8988T (cell line): ENCODE data around the gene SOX10.

ENCODE experiments used
- DNase-seq: peaks from one replicate; pipeline ENCODE4 v3.0.0; 2011

The SOX10 gene

GRCh38 chr22:38016182-38017151, 32.1 kb upstream of the SOX10 start:
- DNase-seq = no peak

GRCh38 chr22:38014083-38014482, 29.7 kb upstream of the SOX10 start:
- DNase-seq = no peak

GRCh38 chr22:38012604-38013072, 28.3 kb upstream of the SOX10 start:
- no peak for DNase-seq

GRCh38 chr22:38009000-38009806, 24.8 kb upstream of the SOX10 start:
- no peak for DNase-seq

- no peak for DNase-seq
Measured at GRCh38 chr22:38007330-38007902, 23.1 kb upstream of the SOX10 start.

DNA sequence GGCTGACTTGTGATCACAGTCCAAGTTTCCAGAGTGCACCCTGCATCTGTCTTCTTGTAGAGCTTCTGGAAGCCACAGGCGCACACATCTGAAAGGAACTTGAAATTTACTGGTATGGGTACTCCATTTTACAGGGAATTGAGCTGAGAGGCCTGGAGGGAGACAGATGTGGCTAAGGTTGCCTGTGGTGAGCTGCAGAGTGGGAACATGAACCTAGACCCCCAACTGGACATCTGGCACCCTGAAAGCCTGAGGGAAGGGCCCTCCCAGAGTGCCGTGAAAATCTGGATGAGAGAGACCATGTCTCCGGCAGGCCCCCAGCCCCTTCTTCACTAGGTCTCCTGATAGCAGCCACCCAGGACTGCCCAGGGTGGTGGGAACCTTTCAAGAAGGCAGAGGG, 22.6 kb upstream of the SOX10 start:
- no peak for DNase-seq

- no peak for DNase-seq
Measured at GRCh38 chr22:38005943-38006342, 21.6 kb upstream of the SOX10 start.

- DNase-seq = no peak
Measured at GRCh38 chr22:37999640-38000272, 15.4 kb upstream of the SOX10 start.

- DNase-seq = no peak
Measured at GRCh38 chr22:37999236-37999635, 14.9 kb upstream of the SOX10 start.

GRCh38 chr22:37998543-37998942, 14.2 kb upstream of the SOX10 start:
- DNase-seq = no peak

DNA sequence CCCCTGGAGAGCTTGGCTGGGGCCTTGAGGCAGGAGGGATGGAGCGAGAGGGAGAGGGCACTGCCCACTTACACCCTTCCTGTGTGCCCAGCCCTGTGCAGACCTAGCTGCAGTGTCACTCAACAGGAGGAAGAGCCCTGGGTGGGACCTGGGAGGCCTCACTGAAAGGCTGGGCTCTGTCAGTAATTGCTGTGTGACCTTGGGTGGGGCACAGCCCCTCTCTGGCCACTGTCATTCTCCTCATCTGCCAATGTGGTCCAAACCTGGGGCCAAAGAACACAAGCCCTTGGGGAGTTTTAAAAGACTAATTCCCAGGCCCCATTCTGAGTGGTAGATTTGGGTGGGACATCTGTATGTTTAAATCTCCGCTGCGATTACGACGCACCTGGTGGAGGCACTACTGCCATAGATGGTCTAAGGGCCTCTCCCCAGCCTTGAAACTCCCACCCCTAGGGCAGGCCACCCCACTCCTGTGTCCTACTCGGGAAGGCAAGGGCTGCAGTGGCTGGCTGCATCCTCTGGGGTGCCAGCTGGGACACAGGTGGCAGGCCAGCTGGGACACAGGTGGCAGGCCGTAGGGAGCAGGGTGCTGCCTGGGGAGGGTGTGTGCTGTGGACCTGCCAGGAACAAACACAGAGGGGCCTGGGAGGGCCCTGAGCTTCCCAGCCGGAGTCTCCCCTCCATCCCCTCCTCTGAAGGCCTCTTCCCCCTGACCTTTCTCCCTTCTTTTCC, 12.3 kb upstream of the SOX10 start:
- DNase-seq = peak; percentile 37

- no peak for DNase-seq
Measured at GRCh38 chr22:37996079-37996478, 11.7 kb upstream of the SOX10 start.

DNA sequence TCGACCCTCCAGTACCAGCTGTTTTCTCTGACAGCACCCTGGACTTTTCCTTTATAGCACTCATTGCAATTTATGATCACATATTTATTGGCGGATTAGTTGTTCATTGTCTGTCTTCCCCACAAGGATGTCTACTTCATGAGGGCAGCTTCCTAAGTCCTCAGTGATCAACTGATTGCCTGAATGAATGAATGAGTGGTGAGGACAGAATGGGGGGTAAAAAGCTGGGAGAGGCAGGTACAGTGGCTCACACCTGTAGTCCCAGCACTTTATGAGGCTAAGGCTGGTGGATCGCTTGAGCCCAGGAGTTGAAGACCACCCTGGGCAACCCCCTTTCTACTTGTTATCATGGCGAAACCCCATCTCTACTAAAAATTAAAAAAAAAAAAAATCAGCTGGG, 11.1 kb upstream of the SOX10 start:
- DNase-seq = no peak

DNA sequence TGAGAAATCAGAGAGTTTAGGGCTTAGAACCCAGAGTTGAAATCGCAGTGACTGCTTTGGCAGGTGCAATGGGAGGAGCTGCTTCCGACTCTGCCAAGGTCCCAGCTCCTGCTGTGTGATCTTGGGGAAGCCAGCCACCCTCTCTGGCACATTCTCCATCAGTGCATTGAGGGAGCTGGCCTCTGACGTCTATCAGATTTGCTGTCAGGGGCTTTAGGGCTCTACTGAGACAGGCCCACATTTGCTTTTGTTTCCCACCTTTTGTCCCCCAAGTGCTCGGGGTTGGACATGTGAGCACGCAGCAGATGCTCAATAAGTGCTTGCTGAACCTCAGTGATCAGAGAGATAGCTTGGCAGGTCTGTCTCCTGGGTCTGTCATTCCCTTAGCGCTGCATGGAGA, 10.6 kb upstream of the SOX10 start:
- DNase-seq = no peak

DNA sequence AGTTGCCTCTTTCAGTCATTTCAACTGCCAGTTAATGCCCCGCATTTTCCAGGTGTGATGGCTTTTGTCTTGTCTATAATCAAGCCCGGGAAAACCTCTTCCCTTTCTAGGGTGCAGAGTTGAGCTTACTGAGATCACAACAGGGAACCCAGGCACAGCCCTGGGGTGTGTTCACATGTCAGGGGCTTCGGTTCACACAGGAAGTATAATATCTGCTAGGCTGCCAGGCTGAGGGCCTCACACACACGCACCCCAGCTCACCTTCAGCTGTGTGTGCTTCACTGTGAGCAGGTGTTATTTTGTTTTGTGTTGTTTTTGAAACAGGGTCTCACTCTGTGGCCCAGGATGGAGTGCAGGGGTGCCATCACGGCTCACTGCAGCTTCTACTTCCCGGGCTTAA, 9.7 kb upstream of the SOX10 start:
- no peak for DNase-seq

DNA sequence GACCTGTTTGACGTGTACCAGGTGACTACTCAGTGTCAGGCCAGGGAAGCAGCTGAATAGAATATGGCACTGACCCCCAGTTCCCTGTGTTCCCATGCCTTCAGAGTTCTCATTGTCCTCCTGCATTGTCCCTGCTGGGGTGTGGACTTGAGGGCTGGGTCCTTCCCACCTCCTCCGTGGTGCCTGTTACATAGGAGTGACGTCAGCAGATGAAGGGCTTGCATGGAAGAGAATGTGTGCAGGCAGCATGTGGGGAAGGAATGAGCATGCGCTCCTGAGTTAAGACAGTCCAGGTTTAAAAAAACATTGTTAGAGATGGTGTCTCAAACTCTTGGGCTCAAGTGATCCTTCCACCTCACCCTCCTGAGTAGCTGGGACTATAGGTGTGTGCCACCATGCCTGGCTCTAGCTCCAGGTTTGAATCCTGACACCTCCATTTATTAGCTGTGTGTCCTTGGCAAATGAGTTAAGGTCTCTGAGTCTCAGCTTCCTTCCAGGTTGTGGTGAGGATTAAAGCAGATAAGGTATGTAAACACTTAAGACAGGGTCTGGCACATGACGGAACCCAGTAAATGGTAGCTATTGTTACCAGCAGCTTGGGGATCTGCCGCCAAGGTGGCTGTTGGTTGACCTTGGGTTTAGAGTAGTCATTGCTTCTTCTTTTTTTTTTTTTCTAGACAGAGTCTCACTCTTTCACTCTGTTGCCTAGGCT, 7.5 kb upstream of the SOX10 start:
- no peak for DNase-seq

DNA sequence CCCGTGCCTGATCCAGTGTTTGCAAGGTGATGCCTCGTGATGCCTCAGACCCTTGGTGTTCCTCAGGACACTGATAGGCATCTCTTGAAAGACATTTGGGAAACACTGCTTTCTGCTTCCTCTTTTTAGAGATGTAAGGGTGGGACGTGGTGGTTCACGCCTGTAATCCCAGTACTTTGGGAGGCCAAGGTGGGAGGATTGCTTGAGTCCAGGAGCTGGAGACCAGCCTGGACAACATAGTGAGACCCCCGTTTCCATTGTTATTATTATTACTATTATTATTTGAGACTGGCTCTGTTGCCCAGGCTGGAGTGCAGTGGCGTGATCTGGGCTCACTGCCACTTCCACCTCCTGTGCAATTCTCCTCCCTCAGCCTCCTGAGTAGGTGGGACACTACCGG, 6.5 kb upstream of the SOX10 start:
- DNase-seq = no peak

DNA sequence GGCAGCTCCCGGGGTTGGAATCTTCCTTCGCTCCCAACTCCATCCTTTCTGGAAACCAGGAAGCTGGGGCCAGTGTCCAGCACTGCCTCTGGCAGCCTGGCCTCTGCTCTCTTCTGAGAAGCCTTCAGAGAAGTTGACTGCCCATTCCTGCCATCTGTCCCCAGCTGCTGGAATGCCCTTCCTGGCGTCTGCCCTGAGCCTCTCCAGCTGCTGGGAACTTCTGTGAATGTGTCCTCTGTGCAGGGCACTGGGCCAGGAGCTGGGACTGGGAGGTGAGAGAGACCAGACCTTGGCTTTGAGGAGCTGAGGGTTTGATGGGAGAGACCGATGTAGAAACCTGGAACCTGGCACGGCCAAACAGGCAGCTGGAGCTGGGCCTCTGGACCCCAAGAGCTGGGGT, 5.9 kb upstream of the SOX10 start:
- no peak for DNase-seq

GRCh38 chr22:37989146-37990045, 5.0 kb upstream of the SOX10 start:
- no peak for DNase-seq

GRCh38 chr22:37986371-37986770, 2.0 kb upstream of the SOX10 start:
- DNase-seq = no peak
